ENCODE measurements around the gene TRIM24.

GRCh38 chr7:138440460-138440859 lies 19.6 kb upstream of the TRIM24 start:
- TF ChIP-seq, protein P1, sequence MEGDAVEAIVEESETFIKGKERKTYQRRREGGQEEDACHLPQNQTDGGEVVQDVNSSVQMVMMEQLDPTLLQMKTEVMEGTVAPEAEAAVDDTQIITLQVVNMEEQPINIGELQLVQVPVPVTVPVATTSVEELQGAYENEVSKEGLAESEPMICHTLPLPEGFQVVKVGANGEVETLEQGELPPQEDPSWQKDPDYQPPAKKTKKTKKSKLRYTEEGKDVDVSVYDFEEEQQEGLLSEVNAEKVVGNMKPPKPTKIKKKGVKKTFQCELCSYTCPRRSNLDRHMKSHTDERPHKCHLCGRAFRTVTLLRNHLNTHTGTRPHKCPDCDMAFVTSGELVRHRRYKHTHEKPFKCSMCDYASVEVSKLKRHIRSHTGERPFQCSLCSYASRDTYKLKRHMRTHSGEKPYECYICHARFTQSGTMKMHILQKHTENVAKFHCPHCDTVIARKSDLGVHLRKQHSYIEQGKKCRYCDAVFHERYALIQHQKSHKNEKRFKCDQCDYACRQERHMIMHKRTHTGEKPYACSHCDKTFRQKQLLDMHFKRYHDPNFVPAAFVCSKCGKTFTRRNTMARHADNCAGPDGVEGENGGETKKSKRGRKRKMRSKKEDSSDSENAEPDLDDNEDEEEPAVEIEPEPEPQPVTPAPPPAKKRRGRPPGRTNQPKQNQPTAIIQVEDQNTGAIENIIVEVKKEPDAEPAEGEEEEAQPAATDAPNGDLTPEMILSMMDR (IDR thresholded peaks at IDR 0.05; ENCODE audit: low read length): no peak
- TF ChIP-seq EZH2 (optimal IDR thresholded peaks at IDR 0.05; ENCODE audit: low read depth, low read length): no peak

Measured in MM.1S (cell line).